GM18499 (cell line): Measurements from ENCODE around the gene GSTP1.

Experiments
- ATAC-seq: cut with Tn5 transposase; IDR thresholded peaks from one replicate; pipeline ENCODE4 v1.9.1; 2021; ENCODE audit warnings: moderate number of reproducible peaks; ENCODE audit not compliant: insufficient read depth, unreplicated experiment

GSTP1 gene

GRCh38 chr11:67628710-67629385, 45.2 kb downstream of the GSTP1 start:
- no peak for ATAC-seq

- ATAC-seq: peak; percentile 29
Measured at GRCh38 chr11:67629386-67630227, 46.0 kb downstream of the GSTP1 start, which contains the start of gene NUDT8. TSS of gene NUDT8 (minus strand) at chr11:67629937. CDS start at chr11:67629911, 26 bp downstream.

- ATAC-seq: peak; percentile 30
Measured at GRCh38 chr11:67630228-67630942, 46.8 kb downstream of the GSTP1 start.

- no peak for ATAC-seq
Measured at GRCh38 chr11:67630943-67631331, 47.3 kb downstream of the GSTP1 start.

- ATAC-seq: no peak
Measured at GRCh38 chr11:67631411-67631810, 47.8 kb downstream of the GSTP1 start.

GRCh38 chr11:67631853-67632174, 48.2 kb downstream of the GSTP1 start:
- no peak for ATAC-seq

GRCh38 chr11:67632175-67632981, 48.8 kb downstream of the GSTP1 start:
- no peak for ATAC-seq

- ATAC-seq: no peak
Measured at GRCh38 chr11:67632982-67633755, 49.6 kb downstream of the GSTP1 start.

GRCh38 chr11:67633758-67634365, 50.2 kb downstream of the GSTP1 start:
- no peak for ATAC-seq

GRCh38 chr11:67634366-67635230, 51.0 kb downstream of the GSTP1 start:
- no peak for ATAC-seq

- no peak for ATAC-seq
Measured at GRCh38 chr11:67635231-67635521, 51.6 kb downstream of the GSTP1 start.
